GM23338 (cell line): ENCODE data around the gene C15orf62.

Experiments used
- CREB1 ChIP-seq: fragments of 250-450 bp; sonication (Bioruptor Pico); IDR thresholded peaks from 2 replicates; pipeline ENCODE4 v1.5.0; 2020; ENCODE audit warnings: low read depth, mild to moderate bottlenecking, moderate library complexity
- EZH2 ChIP-seq: fragments of 200-600 bp; sonication (generic); IDR thresholded peaks from one replicate; pipeline ENCODE4 v1.8.0; 2017; ENCODE audit warnings: antibody characterized with exemption, mild to moderate bottlenecking, low read depth; ENCODE audit not compliant: unreplicated experiment
- EZH2phosphoT487 ChIP-seq: fragments of 200-600 bp; sonication (generic); IDR thresholded peaks from one replicate; pipeline ENCODE4 v1.8.1; 2018; ENCODE audit warnings: antibody characterized with exemption; ENCODE audit not compliant: unreplicated experiment
- POLR2AphosphoS5 ChIP-seq: IDR thresholded peaks from 2 replicates; pipeline ENCODE4 v1.6.1; 2016; ENCODE audit warnings: antibody characterized with exemption, low read depth
- ZNF114 ChIP-seq: fragments of 250-450 bp; sonication (Bioruptor Pico); IDR thresholded peaks from 2 replicates; pipeline ENCODE4 v1.5.0; 2020; ENCODE audit warnings: mild to moderate bottlenecking, moderate library complexity
- TF ChIP-seq, protein P1 (sequence below), 2 experiments: fragments of 200-600 bp in 1 of 2; sonication (generic) in 1 of 2; conservative IDR thresholded peaks; 2 replicates each; pipeline versions ENCODE4 v1.5.1 to v1.6.1; 2016 to 2017; ENCODE audit warnings: antibody characterized with exemption in 2 of 2, low read depth in 2 of 2, mild to moderate bottlenecking in 2 of 2, moderate library complexity in 1 of 2

DNA sequence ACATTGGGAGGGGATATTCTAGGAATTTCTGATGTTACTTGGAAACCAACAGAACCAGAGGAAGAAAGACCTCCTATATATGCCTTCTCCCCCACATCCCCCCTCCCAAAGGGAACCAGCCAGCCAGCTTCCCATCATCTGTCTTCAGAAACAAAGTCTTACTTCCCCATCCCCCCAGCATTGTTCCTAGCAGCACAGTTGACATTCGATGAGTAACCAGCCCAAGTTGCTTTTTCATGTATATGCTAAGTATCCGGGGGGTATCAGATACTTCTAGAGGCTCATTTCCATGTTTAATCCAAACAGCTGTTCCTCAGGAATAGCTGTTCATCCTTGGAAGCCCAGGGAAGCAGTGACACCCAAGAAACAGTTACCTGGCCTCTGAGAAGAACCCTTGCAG, 30.7 kb upstream of the C15orf62 start:
- TF ChIP-seq, protein P1, sequence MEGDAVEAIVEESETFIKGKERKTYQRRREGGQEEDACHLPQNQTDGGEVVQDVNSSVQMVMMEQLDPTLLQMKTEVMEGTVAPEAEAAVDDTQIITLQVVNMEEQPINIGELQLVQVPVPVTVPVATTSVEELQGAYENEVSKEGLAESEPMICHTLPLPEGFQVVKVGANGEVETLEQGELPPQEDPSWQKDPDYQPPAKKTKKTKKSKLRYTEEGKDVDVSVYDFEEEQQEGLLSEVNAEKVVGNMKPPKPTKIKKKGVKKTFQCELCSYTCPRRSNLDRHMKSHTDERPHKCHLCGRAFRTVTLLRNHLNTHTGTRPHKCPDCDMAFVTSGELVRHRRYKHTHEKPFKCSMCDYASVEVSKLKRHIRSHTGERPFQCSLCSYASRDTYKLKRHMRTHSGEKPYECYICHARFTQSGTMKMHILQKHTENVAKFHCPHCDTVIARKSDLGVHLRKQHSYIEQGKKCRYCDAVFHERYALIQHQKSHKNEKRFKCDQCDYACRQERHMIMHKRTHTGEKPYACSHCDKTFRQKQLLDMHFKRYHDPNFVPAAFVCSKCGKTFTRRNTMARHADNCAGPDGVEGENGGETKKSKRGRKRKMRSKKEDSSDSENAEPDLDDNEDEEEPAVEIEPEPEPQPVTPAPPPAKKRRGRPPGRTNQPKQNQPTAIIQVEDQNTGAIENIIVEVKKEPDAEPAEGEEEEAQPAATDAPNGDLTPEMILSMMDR (conservative IDR thresholded peaks at IDR 0.05; ENCODE audit: low read depth in 2 of 2): no peak
- TF ChIP-seq ZNF114 (CRISPR knock-in tag) (no peak), POLR2AphosphoS5 (no peak), EZH2 (no peak), EZH2phosphoT487 (no peak), CREB1 (CRISPR knock-in tag) (no peak)
